LNCaP clone FGC (cell line): ENCODE data around the gene OLA1.

ENCODE experiments used
- DNase-seq: peaks from one replicate; pipeline ENCODE4 v3.0.0-alpha.2; 2011; ENCODE audit warnings: low read depth
- H3K4me3 ChIP-seq: 2 replicates; pipeline ENCODE4 v1.5.1; 2011; ENCODE audit warnings: mild to moderate bottlenecking, low read depth, low read length, control low read depth
- CTCF ChIP-seq: IDR thresholded peaks from 2 replicates; pipeline ENCODE4 v1.5.1; 2012; ENCODE audit warnings: mild to moderate bottlenecking; ENCODE audit not compliant: control insufficient read depth, insufficient read depth; ENCODE audit errors: extremely low read depth

OLA1 gene

GRCh38 chr2:174224665-174225288 lies 23.6 kb downstream of the OLA1 start:
- TF ChIP-seq CTCF, result no peak
- no peak overlapping the region for H3K4me3 ChIP-seq
- DNase-seq, result no peak

DNA sequence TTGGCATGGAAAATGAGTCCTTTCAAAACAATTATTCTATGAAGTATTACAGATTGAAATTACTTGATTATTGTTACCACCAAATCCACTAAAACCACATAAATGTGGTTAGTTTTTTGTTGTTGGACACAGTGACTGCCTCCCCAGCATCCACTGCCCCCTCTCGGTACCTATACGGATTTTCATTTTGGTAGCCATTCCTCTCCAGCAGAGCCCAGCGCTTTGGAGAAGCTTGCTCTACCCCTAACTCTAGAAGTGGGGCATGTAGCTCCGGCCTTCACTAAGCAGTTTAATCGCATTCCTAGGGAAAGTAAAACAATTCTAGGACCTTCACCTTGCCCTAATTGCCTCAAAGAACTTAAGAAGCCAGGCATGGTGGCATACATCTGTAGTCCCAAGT lies 24.2 kb downstream of the OLA1 start:
- H3K4me3 ChIP-seq, result no peak overlapping the region
- no peak for DNase-seq
- TF ChIP-seq CTCF, result no peak

DNA sequence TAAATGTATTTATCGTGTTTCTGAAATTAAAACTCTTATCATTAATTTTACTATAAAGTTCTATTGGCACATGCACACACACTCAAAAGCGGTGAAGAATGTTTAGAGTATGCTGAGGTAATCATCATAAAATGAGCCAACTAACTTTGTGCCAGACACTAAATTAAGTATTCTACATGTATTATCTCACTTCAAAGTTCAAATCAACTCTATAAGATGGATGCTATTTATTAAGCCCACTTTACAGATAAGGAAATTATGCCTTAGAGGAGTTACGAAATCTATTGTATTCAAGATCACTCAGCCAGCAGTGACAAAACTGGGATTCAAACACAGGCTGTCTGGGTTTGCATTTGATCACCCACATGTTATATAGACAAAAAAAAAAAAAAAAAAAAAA lies 24.9 kb downstream of the OLA1 start:
- no peak for TF ChIP-seq CTCF
- H3K4me3 ChIP-seq, result no peak overlapping the region
- DNase-seq, result no peak

DNA sequence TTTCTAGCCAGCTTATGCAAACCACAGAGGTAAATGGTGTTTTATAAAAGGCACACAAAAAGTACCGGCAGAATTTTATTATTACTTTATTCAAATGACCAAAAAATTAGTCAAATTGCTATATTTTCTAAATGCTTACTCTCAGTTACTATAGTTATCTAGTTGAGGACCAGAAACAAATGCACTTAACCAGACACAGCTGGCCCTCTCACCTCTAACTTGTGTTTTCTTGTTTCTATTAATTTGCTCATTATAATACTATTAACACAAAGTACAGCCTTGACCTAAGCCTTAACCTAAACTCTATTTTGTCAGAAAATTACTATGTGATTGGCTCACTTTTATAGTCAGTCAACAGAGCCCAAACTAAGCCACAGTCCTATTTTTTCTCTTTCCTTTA lies 26.2 kb downstream of the OLA1 start:
- no peak for DNase-seq
- no peak overlapping the region for H3K4me3 ChIP-seq
- no peak for TF ChIP-seq CTCF

- no peak for TF ChIP-seq CTCF
- no peak for DNase-seq
- H3K4me3 ChIP-seq, result no peak overlapping the region
Measured at GRCh38 chr2:174219321-174219720, 29.0 kb downstream of the OLA1 start.

- H3K4me3 ChIP-seq, result no peak overlapping the region
- DNase-seq, result no peak
- TF ChIP-seq CTCF, result no peak
Measured at GRCh38 chr2:174218773-174219172, 29.6 kb downstream of the OLA1 start.

DNA sequence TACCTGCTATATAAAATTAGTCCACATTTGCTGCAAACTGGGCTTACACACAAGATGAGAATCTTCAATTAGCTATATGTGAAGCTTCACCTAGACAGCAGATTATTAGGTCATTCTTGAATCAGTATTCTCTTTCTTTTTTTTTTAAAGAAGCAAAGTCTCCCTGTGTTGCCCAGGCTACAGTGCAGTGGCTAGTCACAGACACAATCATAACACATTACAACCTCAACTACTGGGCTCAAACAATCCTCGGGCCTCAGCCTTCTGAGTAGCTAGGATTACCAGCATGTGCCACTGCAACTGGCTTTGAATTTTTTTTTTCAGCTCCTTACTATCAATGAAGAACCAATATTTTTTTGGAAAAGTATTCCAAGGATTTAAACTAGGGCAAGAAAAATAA lies 30.5 kb downstream of the OLA1 start:
- TF ChIP-seq CTCF, result no peak
- H3K4me3 ChIP-seq, result no peak overlapping the region
- DNase-seq, result no peak
